ENCODE measurements around the gene OTX2.

- TF ChIP-seq REST (IDR thresholded peaks at IDR 0.05; ENCODE audit: insufficient read depth in 1 of 2, low read depth in 2 of 2, low read length in 2 of 2): no peak
- TF ChIP-seq FOXP2 (optimal IDR thresholded peaks at IDR 0.05; ENCODE audit: borderline replicate concordance, extremely low read depth, extremely low read length, insufficient read depth): no peak
Measured at GRCh38 chr14:56846970-56847930, 37.0 kb upstream of the OTX2 start.

Measured in PFSK-1 (cell line).